Lower leg skin (tissue), 3 donors: ENCODE results near the gene IQCC.

Source experiments
- POLR2A ChIP-seq, 2 donors: fragments of 450-650 bp; IDR thresholded peaks; one replicate each; pipeline ENCODE4 v1.6.1; 2016 to 2017; ENCODE audit warnings: antibody characterized with exemption in 2 of 2, mild to moderate bottlenecking in 1 of 2, moderate library complexity in 1 of 2
- TF ChIP-seq, protein P1 (sequence below), 3 donors: fragments of 450-650 bp; IDR thresholded peaks; one replicate each; pipeline ENCODE4 v1.5.1; 2016; ENCODE audit warnings: antibody characterized with exemption in 3 of 3, mild to moderate bottlenecking in 3 of 3, moderate library complexity in 2 of 3

GRCh38 chr1:32241001-32241763 is 35.7 kb downstream of the IQCC start:
- no peak for TF ChIP-seq POLR2A (IDR thresholded peaks at IDR 0.05)
- TF ChIP-seq, protein P1, sequence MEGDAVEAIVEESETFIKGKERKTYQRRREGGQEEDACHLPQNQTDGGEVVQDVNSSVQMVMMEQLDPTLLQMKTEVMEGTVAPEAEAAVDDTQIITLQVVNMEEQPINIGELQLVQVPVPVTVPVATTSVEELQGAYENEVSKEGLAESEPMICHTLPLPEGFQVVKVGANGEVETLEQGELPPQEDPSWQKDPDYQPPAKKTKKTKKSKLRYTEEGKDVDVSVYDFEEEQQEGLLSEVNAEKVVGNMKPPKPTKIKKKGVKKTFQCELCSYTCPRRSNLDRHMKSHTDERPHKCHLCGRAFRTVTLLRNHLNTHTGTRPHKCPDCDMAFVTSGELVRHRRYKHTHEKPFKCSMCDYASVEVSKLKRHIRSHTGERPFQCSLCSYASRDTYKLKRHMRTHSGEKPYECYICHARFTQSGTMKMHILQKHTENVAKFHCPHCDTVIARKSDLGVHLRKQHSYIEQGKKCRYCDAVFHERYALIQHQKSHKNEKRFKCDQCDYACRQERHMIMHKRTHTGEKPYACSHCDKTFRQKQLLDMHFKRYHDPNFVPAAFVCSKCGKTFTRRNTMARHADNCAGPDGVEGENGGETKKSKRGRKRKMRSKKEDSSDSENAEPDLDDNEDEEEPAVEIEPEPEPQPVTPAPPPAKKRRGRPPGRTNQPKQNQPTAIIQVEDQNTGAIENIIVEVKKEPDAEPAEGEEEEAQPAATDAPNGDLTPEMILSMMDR (IDR thresholded peaks at IDR 0.05): no peak
